ENCODE results near the gene ADGRV1.

- TF ChIP-seq POLR2A (IDR thresholded peaks at IDR 0.05; ENCODE audit: extremely low read depth, insufficient read length) = no peak
- TF ChIP-seq, protein P1, sequence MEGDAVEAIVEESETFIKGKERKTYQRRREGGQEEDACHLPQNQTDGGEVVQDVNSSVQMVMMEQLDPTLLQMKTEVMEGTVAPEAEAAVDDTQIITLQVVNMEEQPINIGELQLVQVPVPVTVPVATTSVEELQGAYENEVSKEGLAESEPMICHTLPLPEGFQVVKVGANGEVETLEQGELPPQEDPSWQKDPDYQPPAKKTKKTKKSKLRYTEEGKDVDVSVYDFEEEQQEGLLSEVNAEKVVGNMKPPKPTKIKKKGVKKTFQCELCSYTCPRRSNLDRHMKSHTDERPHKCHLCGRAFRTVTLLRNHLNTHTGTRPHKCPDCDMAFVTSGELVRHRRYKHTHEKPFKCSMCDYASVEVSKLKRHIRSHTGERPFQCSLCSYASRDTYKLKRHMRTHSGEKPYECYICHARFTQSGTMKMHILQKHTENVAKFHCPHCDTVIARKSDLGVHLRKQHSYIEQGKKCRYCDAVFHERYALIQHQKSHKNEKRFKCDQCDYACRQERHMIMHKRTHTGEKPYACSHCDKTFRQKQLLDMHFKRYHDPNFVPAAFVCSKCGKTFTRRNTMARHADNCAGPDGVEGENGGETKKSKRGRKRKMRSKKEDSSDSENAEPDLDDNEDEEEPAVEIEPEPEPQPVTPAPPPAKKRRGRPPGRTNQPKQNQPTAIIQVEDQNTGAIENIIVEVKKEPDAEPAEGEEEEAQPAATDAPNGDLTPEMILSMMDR (IDR thresholded peaks at IDR 0.05; ENCODE audit: low read depth, low read length) = no peak
Observed at GRCh38 chr5:90901261-90901660, 342.7 kb downstream of the ADGRV1 start.

All from NB4 (cell line).